Activated CD8-positive, alpha-beta T cell treated with anti-CD3 and anti-CD28 coated beads for 36 hours (primary cell): ENCODE measurements around the gene MPZL3. TPM values are rescaled to one million over a fixed set of nuclear protein-coding genes. Genes with fewer than 3 reads are reported as not detected.
A peak's percentile ranks its signal among the peaks of the same experiment; 100 is the strongest.

Source experiments
- ATAC-seq: fragments of 200-7000 bp; cut with Tn5 transposase; one replicate; pipeline ENCODE4 v1.10.0; 2021; ENCODE audit warnings: mild to moderate bottlenecking, moderate library complexity
- CTCF ChIA-PET: fragments of 350-600 bp; sonication (Branson Sonifier 250); formaldehyde crosslinking; loops from one replicate; lab custom pipeline; 2021; ENCODE audit warnings: antibody characterized with exemption; lab: Charles Lee
- POLR2A ChIA-PET: fragments of 350-600 bp; sonication (Branson Sonifier 250); formaldehyde crosslinking; loops from one replicate; lab custom pipeline; 2021; ENCODE audit warnings: antibody characterized with exemption; lab: Charles Lee
- DNase-seq: peaks from one replicate; pipeline ENCODE4 v3.0.0-alpha.2; 2020
- H3K27ac Mint-ChIP-seq: one replicate; pipeline ENCODE4 v1.8.0; 2021; ENCODE audit warnings: mild to moderate bottlenecking, mixed read lengths
- H3K27me3 Mint-ChIP-seq: one replicate; pipeline ENCODE4 v1.8.0; 2021; ENCODE audit warnings: mixed read lengths
- H3K36me3 Mint-ChIP-seq: one replicate; pipeline ENCODE4 v1.8.0; 2021; ENCODE audit warnings: low read depth, mixed read lengths
- H3K4me1 Mint-ChIP-seq: one replicate; pipeline ENCODE4 v1.8.0; 2021; ENCODE audit warnings: low read depth, mixed read lengths
- H3K4me3 Mint-ChIP-seq: one replicate; pipeline ENCODE4 v1.8.0; 2021; ENCODE audit warnings: mild to moderate bottlenecking, moderate library complexity, mixed read lengths
- H3K9me3 Mint-ChIP-seq: one replicate; pipeline ENCODE4 v1.8.0; 2021; ENCODE audit warnings: mixed read lengths
- intact Hi-C: fragments of 100-400 bp; cut with micrococcal nuclease; formaldehyde crosslinking; loops from one replicate; pipeline ENCODE4 v1.10.0; 2022
- total RNA-seq, 2 experiments: library from RNA; stranded (reverse); gene quantifications; one replicate each; pipeline ENCODE4 v1.2.3, GENCODE V29; 2021
- TF ChIP-seq, protein P1 (sequence below): fragments of 200-600 bp; IDR thresholded peaks from one replicate; pipeline ENCODE4 v1.8.0; 2022; ENCODE audit warnings: antibody characterized with exemption, mild to moderate bottlenecking

The MPZL3 gene
- total RNA-seq, 2 experiments from 2014 or later = 51.1 to 51.7 TPM

- H3K9me3 Mint-ChIP-seq = no peaks in the 10 kb centered on the region
- peaks cover 82% of the 10 kb centered on the region for H3K4me1 Mint-ChIP-seq
- peak overlapping the region; percentile 96 for H3K4me3 Mint-ChIP-seq
- H3K27ac Mint-ChIP-seq = peak overlapping the region; percentile 100
- peaks cover 84% of the 10 kb centered on the region for H3K36me3 Mint-ChIP-seq
- ChIA-PET CTCF (interaction anchor here (1.0 to 3.0 kb wide), 8 partner anchors 10 to 99 kb away, joined by 3 to 23 read pairs (median 4); no protein-coding TSS in a partner anchor), POLR2A (interaction anchor here (1.0 to 19.8 kb wide), 8 partner anchors 8 to 45 kb away, joined by 3 to 364 read pairs (median 39); partner anchors contain the start of genes JAML and MPZL3)
- intact Hi-C loops = no loop called here
- H3K27me3 Mint-ChIP-seq = no peaks in the 10 kb centered on the region
- TF ChIP-seq, protein P1, sequence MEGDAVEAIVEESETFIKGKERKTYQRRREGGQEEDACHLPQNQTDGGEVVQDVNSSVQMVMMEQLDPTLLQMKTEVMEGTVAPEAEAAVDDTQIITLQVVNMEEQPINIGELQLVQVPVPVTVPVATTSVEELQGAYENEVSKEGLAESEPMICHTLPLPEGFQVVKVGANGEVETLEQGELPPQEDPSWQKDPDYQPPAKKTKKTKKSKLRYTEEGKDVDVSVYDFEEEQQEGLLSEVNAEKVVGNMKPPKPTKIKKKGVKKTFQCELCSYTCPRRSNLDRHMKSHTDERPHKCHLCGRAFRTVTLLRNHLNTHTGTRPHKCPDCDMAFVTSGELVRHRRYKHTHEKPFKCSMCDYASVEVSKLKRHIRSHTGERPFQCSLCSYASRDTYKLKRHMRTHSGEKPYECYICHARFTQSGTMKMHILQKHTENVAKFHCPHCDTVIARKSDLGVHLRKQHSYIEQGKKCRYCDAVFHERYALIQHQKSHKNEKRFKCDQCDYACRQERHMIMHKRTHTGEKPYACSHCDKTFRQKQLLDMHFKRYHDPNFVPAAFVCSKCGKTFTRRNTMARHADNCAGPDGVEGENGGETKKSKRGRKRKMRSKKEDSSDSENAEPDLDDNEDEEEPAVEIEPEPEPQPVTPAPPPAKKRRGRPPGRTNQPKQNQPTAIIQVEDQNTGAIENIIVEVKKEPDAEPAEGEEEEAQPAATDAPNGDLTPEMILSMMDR = no peak
- no peak for ATAC-seq
- no peak for DNase-seq
Measured at GRCh38 chr11:118212131-118212725, 39.9 kb downstream of the MPZL3 start.

- H3K36me3 Mint-ChIP-seq = peaks cover 87% of the 10 kb centered on the region
- H3K9me3 Mint-ChIP-seq = no peaks in the 10 kb centered on the region
- intact Hi-C loops = no loop called here
Measured at GRCh38 chr11:118211006-118211405, 41.2 kb downstream of the MPZL3 start.

DNA sequence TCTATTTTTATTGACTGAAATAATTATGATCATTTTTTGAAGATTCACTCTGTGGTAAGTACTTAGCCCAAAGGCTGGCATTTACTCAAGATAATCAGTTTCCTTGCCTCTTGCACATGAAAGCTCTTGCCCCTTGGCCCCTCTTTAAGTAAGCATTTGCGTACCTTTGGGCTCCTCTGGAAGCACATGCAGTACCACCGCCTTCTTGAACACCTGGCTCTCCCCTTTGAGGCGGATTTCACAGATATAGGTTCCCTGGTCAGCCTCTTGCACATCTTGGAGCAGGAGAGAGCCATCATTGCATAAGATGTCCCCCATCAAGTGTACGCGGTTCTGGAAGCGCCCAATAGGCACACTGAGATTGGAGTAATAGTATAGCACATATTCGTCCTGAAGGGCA is 41.8 kb downstream of the MPZL3 start:
- peak overlapping the region; percentile 3 for H3K4me3 Mint-ChIP-seq

More at GRCh38 chr11:118211006-118211405, 41.2 kb downstream of the MPZL3 start:
- DNase-seq (no peak), ATAC-seq (no peak)
- H3K4me3 Mint-ChIP-seq = no peak overlapping the region
- POLR2A ChIA-PET = interaction anchor here (0.6 to 19.8 kb wide), 7 partner anchors 7 to 72 kb away, joined by 3 to 364 read pairs (median 71); partner anchors contain the start of genes JAML and MPZL3
- TF ChIP-seq, protein P1 = no peak
- H3K4me1 Mint-ChIP-seq = peaks cover 85% of the 10 kb centered on the region
- H3K27ac Mint-ChIP-seq = peak overlapping the region; percentile 100
- no peaks in the 10 kb centered on the region for H3K27me3 Mint-ChIP-seq
- CTCF ChIA-PET = interaction anchor here (0.7 to 3.0 kb wide), 8 partner anchors 9 to 132 kb away, joined by 3 to 23 read pairs (median 4); partner anchors contain the start of gene CD3G

GRCh38 chr11:118209033-118209432 is 43.1 kb downstream of the MPZL3 start:
- H3K36me3 Mint-ChIP-seq = peaks cover 69% of the 10 kb centered on the region
- peak overlapping the region; percentile 92 for H3K27ac Mint-ChIP-seq

More for the DNA sequence above, 41.8 kb downstream of the MPZL3 start:
- Mint-ChIP-seq H3K4me1 (peaks cover 89% of the 10 kb centered on the region), H3K27ac (peak overlapping the region; percentile 100), H3K36me3 (peaks cover 82% of the 10 kb centered on the region), H3K9me3 (no peaks in the 10 kb centered on the region), H3K27me3 (no peaks in the 10 kb centered on the region)
- TF ChIP-seq, protein P1 = no peak
- ChIA-PET POLR2A (interaction anchor here (1.0 to 19.8 kb wide), 5 partner anchors 6 to 104 kb away, joined by 3 to 364 read pairs (median 182); partner anchors contain the start of gene JAML), CTCF (interaction anchor here (1.2 to 3.0 kb wide), 3 partner anchors 8 to 52 kb away, joined by 3 to 23 read pairs (median 13); no protein-coding TSS in a partner anchor)
- intact Hi-C loops = no loop called here
- DNase-seq (no peak), ATAC-seq (no peak)

More at GRCh38 chr11:118209033-118209432, 43.1 kb downstream of the MPZL3 start:
- DNase-seq = peak; percentile 38
- Mint-ChIP-seq H3K4me1 (peaks cover 82% of the 10 kb centered on the region), H3K27me3 (no peaks in the 10 kb centered on the region), H3K4me3 (no peak overlapping the region), H3K9me3 (no peaks in the 10 kb centered on the region)
- no peak for ATAC-seq
- ChIA-PET POLR2A (interaction anchor here (0.7 to 19.8 kb wide), 12 partner anchors 8 to 166 kb away, joined by 3 to 364 read pairs (median 5); partner anchors contain the start of gene JAML), CTCF (interaction anchor here (0.6 to 1.9 kb wide), 6 partner anchors 11 to 118 kb away, joined by 3 to 9 read pairs (median 3); no protein-coding TSS in a partner anchor)
- intact Hi-C loops = no loop called here
- TF ChIP-seq, protein P1 = no peak
